Testis (tissue), 3 donors: Measurements from ENCODE around the gene MYO1G. TPM values are rescaled to one million over a fixed set of nuclear protein-coding genes. Genes with fewer than 3 reads are reported as not detected.

ENCODE experiments used
- DNase-seq: peaks from one replicate; pipeline ENCODE4 v3.0.0-alpha.2; 2019
- H3K27ac ChIP-seq, 2 donors: fragments of 200-600 bp; sonication (generic); one replicate each; pipeline ENCODE4 v1.5.1; 2019
- H3K27me3 ChIP-seq: fragments of 200-600 bp; sonication (generic); one replicate; pipeline ENCODE4 v1.5.1; 2019
- H3K36me3 ChIP-seq: fragments of 200-600 bp; sonication (generic); one replicate; pipeline ENCODE4 v1.5.1; 2017; ENCODE audit warnings: low read depth; ENCODE audit errors: missing control alignments
- H3K4me1 ChIP-seq: fragments of 200-600 bp; sonication (generic); one replicate; pipeline ENCODE4 v1.5.1; 2019
- H3K4me3 ChIP-seq, 2 donors: fragments of 200-600 bp; sonication (generic); one replicate each; pipeline ENCODE4 v1.5.1; 2017 to 2019
- H3K9me3 ChIP-seq: fragments of 200-600 bp; sonication (generic); one replicate; pipeline ENCODE4 v1.5.1; 2017
- CTCF ChIP-seq, 3 experiments: fragments of 450-650 bp in 2 of 3; fragments of 200-600 bp in 1 of 3; sonication (generic) in 1 of 3; IDR thresholded peaks; one replicate each; pipeline ENCODE4 v1.5.1; 2016 to 2019; ENCODE audit warnings: antibody characterized with exemption in 3 of 3, mild to moderate bottlenecking in 2 of 3, moderate library complexity in 1 of 3
- POLR2A ChIP-seq: fragments of 450-650 bp; IDR thresholded peaks from one replicate; pipeline ENCODE4 v1.6.1; 2017; ENCODE audit warnings: antibody characterized with exemption, mild to moderate bottlenecking, moderate library complexity
- WGBS, 2 donors: methylation state at CpG; one replicate each; pipeline ENCODE4 v1.1.5; 2018; 5-methylcytosine and 5-hydroxymethylcytosine counted together
- intact Hi-C: fragments of 100-400 bp; cut with DNase I; formaldehyde crosslinking; loops from one replicate; pipeline ENCODE4 v1.15.1; 2023; ENCODE audit warnings: low total_unique reads
- polyA plus RNA-seq: library from polyadenylated mRNA; stranded (reverse); fragments of 350-450 nt; fragmentation: Illumina TruSeq; extraction: RNeasy Lipid Tissue Mini Kit (QIAGEN cat#74804); gene quantifications from one replicate; pipeline ENCODE4 v1.2.3, GENCODE V29; 2014; ENCODE audit warnings: low read depth, low replicate concordance; ENCODE audit not compliant: insufficient read depth
- total RNA-seq, 2 donors: library from RNA; depleted of rRNA; stranded (reverse); fragments of >200 nt; gene quantifications; one replicate each; pipeline ENCODE4 v1.2.3, GENCODE V29; 2016

MYO1G gene
- total and polyA plus RNA-seq, 3 donors from 2014 or later, result 0.63 to 2.5 (median 1.7) TPM

GRCh38 chr7:44961844-44962482 lies 16.9 kb downstream of the MYO1G start:
- TF ChIP-seq CTCF (IDR thresholded peaks at IDR 0.05) (no peak), POLR2A (no peak)
- peak overlapping the region; percentile 46 for H3K4me3 ChIP-seq
- intact Hi-C loops, result no loop called here
- no peaks in the 10 kb centered on the region for H3K27me3 ChIP-seq
- no peaks in the 10 kb centered on the region for H3K9me3 ChIP-seq
- 41 to 64% methylated on average over 5 to 15 of the region's 16 CpGs for WGBS, 2 donors
- peaks cover 9% of the 10 kb centered on the region for H3K4me1 ChIP-seq
- H3K36me3 ChIP-seq, result no peaks in the 10 kb centered on the region
- DNase-seq, result no peak
- H3K27ac ChIP-seq, result no peak overlapping the region

- Histone ChIP-seq H3K27me3 (no peaks in the 10 kb centered on the region), H3K36me3 (no peaks in the 10 kb centered on the region), H3K4me3 (no peak overlapping the region), H3K27ac (no peak overlapping the region), H3K4me1 (peaks cover 9% of the 10 kb centered on the region), H3K9me3 (no peaks in the 10 kb centered on the region)
- TF ChIP-seq POLR2A (no peak), CTCF (IDR thresholded peaks at IDR 0.05) (no peak)
- intact Hi-C loops, result no loop called here
- no peak for DNase-seq
- WGBS, 2 donors, result 77 to 89% methylated on average over 4 of the region's 4 CpGs
Observed at GRCh38 chr7:44960011-44960580, 18.7 kb downstream of the MYO1G start.

- WGBS, 2 donors, result 65 to 71% methylated on average over 8 of the region's 8 CpGs
- DNase-seq, result no peak
- H3K27me3 ChIP-seq, result no peaks in the 10 kb centered on the region
- TF ChIP-seq CTCF (IDR thresholded peaks at IDR 0.05) (no peak), POLR2A (no peak)
- H3K36me3 ChIP-seq, result no peaks in the 10 kb centered on the region
- intact Hi-C loops, result no loop called here
- peaks cover 9% of the 10 kb centered on the region for H3K4me1 ChIP-seq
- H3K27ac ChIP-seq, result no peak overlapping the region
- H3K9me3 ChIP-seq, result no peaks in the 10 kb centered on the region
- H3K4me3 ChIP-seq, result no peak overlapping the region
Observed at GRCh38 chr7:44959433-44959951, 19.3 kb downstream of the MYO1G start.

- Histone ChIP-seq H3K36me3 (no peaks in the 10 kb centered on the region), H3K27ac (no peak overlapping the region), H3K4me1 (peaks cover 9% of the 10 kb centered on the region), H3K27me3 (no peaks in the 10 kb centered on the region), H3K9me3 (no peaks in the 10 kb centered on the region), H3K4me3 (no peak overlapping the region)
- no peak for DNase-seq
- TF ChIP-seq POLR2A (no peak), CTCF (IDR thresholded peaks at IDR 0.05) (no peak)
- WGBS, 2 donors, result 63 to 75% methylated on average over 8 of the region's 8 CpGs
- intact Hi-C loops, result no loop called here
Observed at GRCh38 chr7:44958645-44959344, 20.0 kb downstream of the MYO1G start.
